LNCaP clone FGC (cell line): ENCODE data around the gene NEMP2.

Experiments
- DNase-seq: peaks from one replicate; pipeline ENCODE4 v3.0.0-alpha.2; 2011; ENCODE audit warnings: low read depth
- H3K4me3 ChIP-seq: 2 replicates; pipeline ENCODE4 v1.5.1; 2011; ENCODE audit warnings: mild to moderate bottlenecking, low read depth, low read length, control low read depth
- TF ChIP-seq, protein P1 (sequence below): IDR thresholded peaks from 2 replicates; pipeline ENCODE4 v1.5.1; 2012; ENCODE audit warnings: mild to moderate bottlenecking; ENCODE audit not compliant: control insufficient read depth, insufficient read depth; ENCODE audit errors: extremely low read depth

Gene NEMP2

DNA sequence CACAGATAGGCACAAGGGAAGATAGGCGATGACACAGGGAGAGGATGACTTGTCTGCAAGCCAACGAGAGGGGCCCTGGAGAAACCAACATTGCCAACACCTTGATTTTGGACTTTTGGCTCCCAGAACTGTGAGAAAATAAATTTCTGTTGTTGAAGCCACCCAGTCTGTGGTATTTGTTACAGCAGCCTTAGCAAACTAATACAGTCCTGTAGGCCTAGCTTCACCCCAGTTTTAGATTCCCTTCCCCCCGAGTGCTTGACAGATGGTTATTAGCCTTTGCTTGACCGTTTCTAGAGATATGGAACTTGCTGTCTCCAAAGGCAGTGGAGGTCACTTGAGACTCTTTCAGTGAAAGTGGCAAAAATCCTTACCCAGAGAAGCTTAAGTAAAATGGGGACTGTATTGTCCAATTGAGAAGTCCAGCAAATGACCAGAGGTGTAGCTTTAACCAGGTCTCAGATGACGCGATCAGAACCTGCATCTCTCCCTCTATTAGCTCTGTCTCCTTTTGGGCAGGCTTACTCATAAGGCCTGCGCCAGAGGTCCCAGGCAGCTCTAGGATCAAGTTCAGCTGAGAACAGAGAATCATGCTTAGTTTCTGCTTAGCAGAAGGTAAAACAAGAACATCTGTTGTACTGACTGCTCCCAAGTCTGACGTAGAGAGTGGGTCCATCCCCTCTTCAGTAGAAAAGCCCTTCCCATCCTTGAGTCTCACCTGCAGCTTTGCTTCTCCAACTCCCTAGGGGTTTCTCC lies 76.0 kb downstream of the NEMP2 start:
- TF ChIP-seq, protein P1, sequence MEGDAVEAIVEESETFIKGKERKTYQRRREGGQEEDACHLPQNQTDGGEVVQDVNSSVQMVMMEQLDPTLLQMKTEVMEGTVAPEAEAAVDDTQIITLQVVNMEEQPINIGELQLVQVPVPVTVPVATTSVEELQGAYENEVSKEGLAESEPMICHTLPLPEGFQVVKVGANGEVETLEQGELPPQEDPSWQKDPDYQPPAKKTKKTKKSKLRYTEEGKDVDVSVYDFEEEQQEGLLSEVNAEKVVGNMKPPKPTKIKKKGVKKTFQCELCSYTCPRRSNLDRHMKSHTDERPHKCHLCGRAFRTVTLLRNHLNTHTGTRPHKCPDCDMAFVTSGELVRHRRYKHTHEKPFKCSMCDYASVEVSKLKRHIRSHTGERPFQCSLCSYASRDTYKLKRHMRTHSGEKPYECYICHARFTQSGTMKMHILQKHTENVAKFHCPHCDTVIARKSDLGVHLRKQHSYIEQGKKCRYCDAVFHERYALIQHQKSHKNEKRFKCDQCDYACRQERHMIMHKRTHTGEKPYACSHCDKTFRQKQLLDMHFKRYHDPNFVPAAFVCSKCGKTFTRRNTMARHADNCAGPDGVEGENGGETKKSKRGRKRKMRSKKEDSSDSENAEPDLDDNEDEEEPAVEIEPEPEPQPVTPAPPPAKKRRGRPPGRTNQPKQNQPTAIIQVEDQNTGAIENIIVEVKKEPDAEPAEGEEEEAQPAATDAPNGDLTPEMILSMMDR: no peak
- DNase-seq: no peak
- no peak overlapping the region for H3K4me3 ChIP-seq

DNA sequence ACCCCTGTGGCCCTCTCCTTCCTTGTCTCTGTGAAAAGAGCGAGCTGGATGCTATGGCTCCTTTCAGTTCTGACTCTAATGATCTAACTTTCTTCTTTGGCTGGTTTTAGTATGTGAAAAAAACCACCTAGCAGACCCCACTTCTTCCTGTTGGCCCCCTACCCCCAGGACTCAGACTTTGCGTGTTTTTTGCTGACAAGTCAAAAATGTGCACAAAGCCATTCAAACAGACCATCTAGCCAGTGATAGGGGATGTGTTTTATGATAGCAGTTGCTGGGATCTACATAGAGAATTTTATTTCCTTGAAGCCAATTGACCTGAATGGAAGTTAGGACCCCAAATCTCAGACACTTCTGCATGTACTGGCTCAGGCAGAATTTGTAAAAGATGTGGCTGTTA lies 77.3 kb downstream of the NEMP2 start:
- DNase-seq: no peak
- H3K4me3 ChIP-seq: no peak overlapping the region
- TF ChIP-seq, protein P1: no peak

DNA sequence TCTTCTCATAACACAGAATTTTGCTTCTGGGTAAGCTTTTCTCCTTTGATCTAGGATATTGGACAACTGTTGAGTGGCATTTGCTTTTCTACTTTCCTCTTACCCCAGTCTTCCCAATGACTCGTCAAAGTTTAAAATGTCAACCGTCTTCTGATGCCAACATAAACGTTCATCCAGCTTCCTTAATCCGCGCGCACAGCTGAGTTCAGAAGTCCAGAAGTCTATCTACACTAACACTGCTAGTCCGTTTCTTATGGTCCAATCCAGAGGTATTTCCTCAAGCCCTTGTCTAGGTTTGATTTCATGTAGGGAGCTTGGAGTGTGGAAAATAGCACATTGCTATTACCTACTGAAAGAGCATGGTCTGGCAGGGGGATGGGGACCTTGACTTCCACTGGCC lies 77.7 kb downstream of the NEMP2 start:
- no peak for DNase-seq
- no peak overlapping the region for H3K4me3 ChIP-seq
- TF ChIP-seq, protein P1: no peak

DNA sequence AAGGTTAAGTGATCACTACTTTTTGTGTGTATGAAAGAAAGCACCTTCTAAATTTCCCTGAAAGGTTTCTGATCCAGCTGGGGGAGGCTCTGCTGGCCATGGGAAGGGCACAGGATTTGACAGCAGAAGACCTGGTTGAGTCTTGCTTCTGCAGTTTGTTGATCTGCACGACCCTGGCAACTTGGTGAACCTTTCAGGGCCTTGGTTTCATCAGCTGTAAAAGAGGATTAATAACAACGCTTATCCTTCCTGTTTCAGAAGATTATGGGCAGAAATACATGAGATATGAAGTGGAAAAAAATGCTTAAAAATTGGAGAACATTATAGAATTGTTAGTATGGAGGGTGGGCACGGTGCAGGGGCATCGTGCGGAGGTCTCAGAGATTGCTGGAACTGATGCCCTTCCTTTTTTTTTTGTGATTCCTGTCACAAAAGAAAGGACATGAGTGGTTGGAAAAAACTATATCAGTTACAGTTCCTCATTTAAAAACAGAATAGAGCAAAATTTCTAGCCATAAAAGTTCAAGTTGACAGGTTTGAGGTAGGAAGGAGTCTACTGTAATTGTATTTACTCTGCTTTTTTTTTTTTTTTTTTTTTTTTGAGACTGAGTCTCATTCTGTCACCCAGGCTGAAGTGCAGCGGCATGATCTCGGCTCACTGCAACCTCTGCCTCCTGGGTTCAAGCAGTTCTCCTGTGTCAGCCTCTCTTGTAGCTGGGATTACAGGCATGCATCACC lies 79.0 kb downstream of the NEMP2 start:
- H3K4me3 ChIP-seq: no peak overlapping the region
- TF ChIP-seq, protein P1: no peak
- DNase-seq: no peak

DNA sequence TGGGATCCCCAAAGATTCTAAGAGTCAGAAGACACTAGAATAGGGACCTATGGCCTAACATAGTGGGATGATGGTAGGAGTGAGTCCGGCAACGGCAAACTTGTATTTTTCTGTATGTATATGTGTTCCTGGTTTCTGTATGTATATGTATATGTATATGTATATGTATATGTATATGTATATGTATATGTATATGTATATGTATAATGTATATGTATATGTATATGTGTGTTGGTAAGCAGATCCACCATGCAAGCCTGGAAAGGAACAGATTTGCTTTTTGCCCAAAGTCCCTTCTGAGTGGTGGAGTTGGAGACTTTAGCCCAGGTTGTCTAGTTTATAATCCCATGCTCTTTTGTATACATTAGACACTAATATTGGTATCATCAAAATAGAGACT lies 79.7 kb downstream of the NEMP2 start:
- TF ChIP-seq, protein P1: no peak
- no peak overlapping the region for H3K4me3 ChIP-seq
- no peak for DNase-seq
